GM12878 (cell line): ENCODE measurements around the gene GRPEL2. TPM values are rescaled to one million over a fixed set of nuclear protein-coding genes. Genes with fewer than 3 reads are reported as not detected.

ENCODE experiments used
- ATAC-seq: fragments of 200-7000 bp; cut with Tn5 transposase; 3 replicates; pipeline ENCODE4 v1.9.1; 2020; ENCODE audit warnings: mild to moderate bottlenecking, moderate library complexity
- BruUV-seq: library from RNA; stranded (reverse); fragments of 400-500 nt; replicated peaks from 2 replicates; lab custom pipeline; 2021; lab: Mats Ljungman, UMichigan
- CTCF ChIA-PET: fragments of 300-600 bp; sonication (Branson Sonifier 250); formaldehyde crosslinking; extraction: SDS; loops from one replicate; lab custom pipeline; 2021; ENCODE audit warnings: inconsistent platforms; lab: Yijun Ruan, JAX
- POLR2A ChIA-PET: fragments of 350-600 bp; formaldehyde crosslinking; extraction: SDS; loops from one replicate; lab custom pipeline; 2021; ENCODE audit warnings: inconsistent platforms; lab: Charles Lee
- RAD21 ChIA-PET: fragments of 300-600 bp; sonication (Branson Sonifier 250); formaldehyde crosslinking; loops from one replicate; lab custom pipeline; 2023; ENCODE audit warnings: antibody characterized with exemption; ENCODE audit not compliant: unreplicated experiment; lab: Charles Lee
- SMC1A ChIA-PET: fragments of 300-600 bp; sonication (Branson Sonifier 250); formaldehyde crosslinking; loops from one replicate; lab custom pipeline; 2023; ENCODE audit not compliant: unreplicated experiment, uncharacterized antibody; lab: Charles Lee
- DNase-seq: peaks from one replicate; pipeline ENCODE4 v3.0.0-alpha.2; 2011; ENCODE audit warnings: low read depth, low spot score
- FAIRE-seq: peaks from 3 replicates; lab custom pipeline; 2011; peaks lifted over from hg19 to GRCh38; lab: Jason Lieb, UNC
- H2AFZ ChIP-seq: 2 replicates; pipeline ENCODE4 v1.6.0; 2011; ENCODE audit warnings: low read depth, low read length, control low read depth; ENCODE audit not compliant: control insufficient read depth
- H3K27ac ChIP-seq: 2 replicates; pipeline ENCODE4 v1.5.1; 2011; ENCODE audit warnings: control low read depth; ENCODE audit not compliant: control insufficient read depth, insufficient read depth
- H3K27me3 ChIP-seq, 2 experiments: replicated peaks in 1 of 2; 2 replicates each; pipeline versions ENCODE4 v1.6.0 to v1.6.1; 2011; ENCODE audit warnings: low read length in 1 of 2; ENCODE audit not compliant: control insufficient read depth in 2 of 2, insufficient read depth in 2 of 2
- H3K36me3 ChIP-seq, 2 experiments: 2 replicates each; pipeline ENCODE4 v1.5.1; 2011; ENCODE audit warnings: low read length in 1 of 2; ENCODE audit not compliant: control insufficient read depth in 2 of 2, insufficient read depth in 2 of 2
- H3K4me1 ChIP-seq: 2 replicates; pipeline ENCODE4 v1.6.1; 2011; ENCODE audit warnings: mild to moderate bottlenecking, low read length, moderate library complexity, mixed read lengths; ENCODE audit not compliant: control insufficient read depth, insufficient read depth
- H3K4me2 ChIP-seq: 2 replicates; pipeline ENCODE4 v1.6.0; 2011; ENCODE audit warnings: control low read depth; ENCODE audit not compliant: control insufficient read depth, insufficient read depth
- H3K4me3 ChIP-seq: fragments of 200-600 bp; sonication (generic); 2 replicates; pipeline ENCODE4 v1.5.1; 2016
- H3K79me2 ChIP-seq: 2 replicates; pipeline ENCODE4 v1.6.0; 2011; ENCODE audit warnings: low read length; ENCODE audit not compliant: control insufficient read depth, insufficient read depth
- H3K9ac ChIP-seq: 2 replicates; pipeline ENCODE4 v1.8.0; 2011; ENCODE audit warnings: low read length, control low read depth, mixed read lengths; ENCODE audit not compliant: control insufficient read depth, insufficient read depth
- H3K9me3 ChIP-seq: replicated peaks from 3 replicates; pipeline ENCODE4 v1.5.1; 2011; ENCODE audit warnings: mild to moderate bottlenecking, low read length; ENCODE audit not compliant: control insufficient read depth, insufficient read depth
- H4K20me1 ChIP-seq: 2 replicates; pipeline ENCODE4 v1.6.0; 2011; ENCODE audit not compliant: control insufficient read depth, insufficient read depth
- NBN ChIP-seq: fragments of 450-650 bp; IDR thresholded peaks from 2 replicates; pipeline ENCODE4 v1.6.1; 2016
- ZBTB11 ChIP-seq: fragments of 450-650 bp; formaldehyde crosslinking; IDR thresholded peaks from 2 replicates; pipeline ENCODE4 v1.5.0; 2022; ENCODE audit warnings: mild to moderate bottlenecking, missing genetic modification characterization
- WGBS: methylation state at CpG from one replicate; pipeline ENCODE4 v1.1.6; 2016; ENCODE audit warnings: low lambda C conversion rate; ENCODE audit not compliant: insufficient replicate concordance, insufficient coverage; ENCODE audit errors: missing lambda C conversion rate; 5-methylcytosine and 5-hydroxymethylcytosine counted together
- in situ Hi-C: fragments of 300-500 bp; cut with MboI; formaldehyde crosslinking; loops from 9 replicates; pipeline ENCODE4 v1.14.3; 2018; ENCODE audit warnings: mixed read lengths
- intact Hi-C: fragments of 100-400 bp; cut with micrococcal nuclease; formaldehyde crosslinking; loops from one replicate; pipeline ENCODE4 v1.14.2; 2022; ENCODE audit not compliant: unreplicated experiment
- polyA plus RNA-seq, 11 experiments: library from polyadenylated mRNA; depleted of rRNA in 4 of 11; unstranded in 6 of 11; stranded (reverse) in 5 of 11; fragments of >200 nt; fragmentation: Nextera tagmentation in 4 of 11; fragmentation: Illumina TruSeq in 1 of 11; extraction: Ambion mirVana in 4 of 11; extraction: Trizol in 1 of 11; gene quantifications; 1 replicate in 1 of 11; 2 replicates in 10 of 11; pipeline versions ENCODE4 v1.2.1 to v1.2.3, GENCODE V29; 2011 to 2016; ENCODE audit warnings: inconsistent platforms in 2 of 11, missing spikeins in 2 of 11, low read depth in 1 of 11
- total RNA-seq, 4 experiments: library from RNA; depleted of rRNA in 3 of 4; stranded (reverse); fragments of >200 nt in 3 of 4; fragmentation: Illumina TruSeq in 1 of 4; extraction: Trizol in 1 of 4; gene quantifications; 2 replicates each; pipeline versions ENCODE4 v1.2.1 to v1.2.3, GENCODE V29; 2013 to 2021
- TF ChIP-seq, protein P1 (sequence below): fragments of 450-650 bp; IDR thresholded peaks from 2 replicates; pipeline ENCODE4 v1.6.1; 2017; ENCODE audit warnings: mild to moderate bottlenecking, low read depth, inconsistent platforms; ENCODE audit not compliant: poor library complexity, severe bottlenecking

GRPEL2 gene
- total and polyA plus RNA-seq, 10 of the 15 experiments (the other 5 are each of a cell fraction or from before 2014, with no cell fraction given), result 4.4 to 20.2 (median 14.1) TPM

DNA sequence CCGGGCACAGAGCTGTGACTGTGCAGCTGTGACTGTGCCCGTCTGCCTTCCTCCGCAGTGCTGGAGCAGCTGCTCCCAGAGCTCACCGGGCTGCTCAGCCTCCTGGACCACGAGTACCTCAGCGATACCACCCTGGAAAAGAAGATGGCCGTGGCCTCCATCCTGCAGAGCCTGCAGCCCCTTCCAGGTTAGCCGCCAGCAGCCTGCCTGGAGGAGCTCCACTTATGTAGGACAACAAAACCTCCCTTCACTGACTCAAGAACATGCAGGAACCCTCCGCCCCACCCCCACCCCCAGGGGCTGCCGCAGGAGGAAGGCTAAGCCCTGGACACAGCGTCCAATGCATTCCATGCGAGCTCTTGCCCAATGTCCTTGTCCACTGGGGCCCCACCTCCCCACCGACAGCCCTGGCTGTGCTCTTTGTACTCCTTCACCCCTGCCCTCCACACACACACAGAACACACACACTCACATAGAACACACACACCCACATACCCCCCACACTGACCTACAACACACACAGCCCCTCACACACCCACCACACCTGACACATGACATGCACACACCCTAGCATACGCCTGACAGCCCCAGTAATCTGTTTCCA, 45.7 kb upstream of the GRPEL2 start:
- Histone ChIP-seq H2AFZ (no peak overlapping the region), H3K4me3 (no peak overlapping the region), H3K4me1 (peaks cover 12% of the 10 kb centered on the region), H3K36me3 (no peaks in the 10 kb centered on the region), H3K79me2 (no peaks in the 10 kb centered on the region), H3K9ac (no peak overlapping the region), H3K27ac (no peak overlapping the region), H3K9me3 (no peaks in the 10 kb centered on the region), H4K20me1 (no peaks in the 10 kb centered on the region), H3K4me2 (no peak overlapping the region), H3K27me3 (peaks cover 0 to 4% of the 10 kb centered on the region in 2 experiments; a peak in 3 of 4 replicates)
- CTCF ChIA-PET, result interaction anchor here (0.6 kb wide), 1 partner anchor 161 kb away, joined by 3 read pairs; no protein-coding TSS in a partner anchor
- FAIRE-seq (no peak), ATAC-seq (no peak), DNase-seq (no peak)
- intact Hi-C loops, result no loop called here
- in situ Hi-C loops, result no loop called here
- SMC1A ChIA-PET, result no interaction called here
- WGBS, result 26% methylated on average over 14 of the region's 14 CpGs
- POLR2A ChIA-PET, result no interaction called here
- BruUV-seq, result no TSS peak
- TF ChIP-seq NBN, result no peak
- RAD21 ChIA-PET, result no interaction called here

- FAIRE-seq, result no peak
Measured at GRCh38 chr5:149300441-149300840, 44.9 kb upstream of the GRPEL2 start.

More at GRCh38 chr5:149300441-149300840, 44.9 kb upstream of the GRPEL2 start:
- ChIA-PET POLR2A (no interaction called here), RAD21 (no interaction called here), SMC1A (no interaction called here), CTCF (no interaction called here)
- no peak overlapping the region for H3K4me3 ChIP-seq
- no peaks in the 10 kb centered on the region for H3K36me3 ChIP-seq
- no peak overlapping the region for H3K27ac ChIP-seq
- no peaks in the 10 kb centered on the region for H3K79me2 ChIP-seq
- no peak overlapping the region for H3K4me2 ChIP-seq
- no peaks in the 10 kb centered on the region for H3K9me3 ChIP-seq
- BruUV-seq, result no TSS peak
- in situ Hi-C loops (no loop called here), intact Hi-C loops (no loop called here)
- ATAC-seq, result no peak
- H3K9ac ChIP-seq, result no peak overlapping the region
- peaks cover 4% of the 10 kb centered on the region; the same call in 1 of the 2 replicates for H3K4me1 ChIP-seq
- no peak overlapping the region for H2AFZ ChIP-seq
- no peak for TF ChIP-seq ZBTB11 (CRISPR knock-in tag)
- TF ChIP-seq, protein P1, sequence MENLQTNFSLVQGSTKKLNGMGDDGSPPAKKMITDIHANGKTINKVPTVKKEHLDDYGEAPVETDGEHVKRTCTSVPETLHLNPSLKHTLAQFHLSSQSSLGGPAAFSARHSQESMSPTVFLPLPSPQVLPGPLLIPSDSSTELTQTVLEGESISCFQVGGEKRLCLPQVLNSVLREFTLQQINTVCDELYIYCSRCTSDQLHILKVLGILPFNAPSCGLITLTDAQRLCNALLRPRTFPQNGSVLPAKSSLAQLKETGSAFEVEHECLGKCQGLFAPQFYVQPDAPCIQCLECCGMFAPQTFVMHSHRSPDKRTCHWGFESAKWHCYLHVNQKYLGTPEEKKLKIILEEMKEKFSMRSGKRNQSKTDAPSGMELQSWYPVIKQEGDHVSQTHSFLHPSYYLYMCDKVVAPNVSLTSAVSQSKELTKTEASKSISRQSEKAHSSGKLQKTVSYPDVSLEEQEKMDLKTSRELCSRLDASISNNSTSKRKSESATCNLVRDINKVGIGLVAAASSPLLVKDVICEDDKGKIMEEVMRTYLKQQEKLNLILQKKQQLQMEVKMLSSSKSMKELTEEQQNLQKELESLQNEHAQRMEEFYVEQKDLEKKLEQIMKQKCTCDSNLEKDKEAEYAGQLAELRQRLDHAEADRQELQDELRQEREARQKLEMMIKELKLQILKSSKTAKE, result no peak
- WGBS, result 38% methylated on average over 6 of the region's 6 CpGs
- DNase-seq, result no peak
- peaks cover 2 to 4% of the 10 kb centered on the region in 2 experiments; a peak in 3 of 4 replicates for H3K27me3 ChIP-seq
- no peaks in the 10 kb centered on the region for H4K20me1 ChIP-seq
